Esophagus squamous epithelium (tissue), 5 donors: Measurements from ENCODE around the gene DNMT3B. TPM values are rescaled to one million over a fixed set of nuclear protein-coding genes. Genes with fewer than 3 reads are reported as not detected.
"Not testable (repeated sequence)": the region's sequence is repeated elsewhere in the genome, so short reads cannot be mapped to it uniquely, and the experiment has no call there.

Experiments
- DNase-seq: peaks from one replicate; lab custom pipeline; 2025; lab: John Stamatoyannopoulos, UW
- H3K27ac ChIP-seq, 4 donors: fragments of 200-600 bp; sonication (generic); one replicate each; pipeline ENCODE4 v1.5.1; 2016 to 2019; ENCODE audit warnings: mild to moderate bottlenecking in 1 of 4
- H3K27me3 ChIP-seq, 4 donors: fragments of 200-600 bp; sonication (generic); 1 replicate in 3 of 4; 2 replicates in 1 of 4; pipeline versions ENCODE4 v1.5.1 to v1.6.0; 2017 to 2021; ENCODE audit warnings: antibody characterized with exemption in 1 of 4
- H3K36me3 ChIP-seq, 3 donors: fragments of 200-600 bp; sonication (generic); one replicate each; pipeline ENCODE4 v1.5.1; 2016 to 2019
- H3K4me1 ChIP-seq, 3 donors: fragments of 200-600 bp; sonication (generic); one replicate each; pipeline ENCODE4 v1.5.1; 2017 to 2019
- H3K4me3 ChIP-seq, 4 donors: fragments of 200-600 bp; sonication (generic); 1 replicate in 3 of 4; 2 replicates in 1 of 4; pipeline ENCODE4 v1.5.1; 2016 to 2019; ENCODE audit warnings: mild to moderate bottlenecking in 2 of 4, moderate library complexity in 1 of 4
- H3K9me3 ChIP-seq, 3 donors: fragments of 200-600 bp; sonication (generic); one replicate each; pipeline ENCODE4 v1.5.1; 2016 to 2019
- CTCF ChIP-seq, 6 experiments: fragments of 450-650 bp in 4 of 6; fragments of 200-600 bp in 2 of 6; sonication (generic) in 2 of 6; IDR thresholded peaks; one replicate each; pipeline ENCODE4 v1.5.1; 2016 to 2019; ENCODE audit warnings: antibody characterized with exemption in 6 of 6, mild to moderate bottlenecking in 4 of 6, moderate library complexity in 4 of 6
- POLR2A ChIP-seq, 4 donors: fragments of 450-650 bp; IDR thresholded peaks; one replicate each; pipeline ENCODE4 v1.6.1; 2017; ENCODE audit warnings: antibody characterized with exemption in 4 of 4, mild to moderate bottlenecking in 4 of 4, moderate library complexity in 3 of 4
- WGBS, 2 donors: methylation state at CpG; one replicate each; pipeline ENCODE4 v1.1.5; 2018; 5-methylcytosine and 5-hydroxymethylcytosine counted together
- intact Hi-C: fragments of 100-400 bp; cut with DNase I; formaldehyde crosslinking; loops from one replicate; pipeline ENCODE4 v1.15.0; 2022
- total RNA-seq, 4 donors: library from RNA; depleted of rRNA; stranded (reverse); fragments of >200 nt; gene quantifications; one replicate each; pipeline ENCODE4 v1.1.0, GENCODE V29; 2016
- donor health status: DM: yes; HTN: yes; CAD: no.

The DNMT3B gene
- total RNA-seq, 4 donors from 2014 or later: 0.44 to 2.2 (median 0.72) TPM

GRCh38 chr20:32796383-32796948 is 34.3 kb downstream of the DNMT3B start:
- TF ChIP-seq POLR2A (IDR thresholded peaks at IDR 0.05) (no peak), CTCF (IDR thresholded peaks at IDR 0.05) (no peak)

GRCh38 chr20:32796981-32797451 is 34.8 kb downstream of the DNMT3B start:
- Histone ChIP-seq H3K27me3 (no peaks in the 10 kb centered on the region), H3K4me1 (peaks cover 0 to 37% (median 2%) of the 10 kb centered on the region in 3 donors), H3K4me3 (no peak overlapping the region), H3K36me3 (peaks cover 0 to 15% (median 0%) of the 10 kb centered on the region in 3 donors), H3K27ac (no peak overlapping the region), H3K9me3 (no peaks in the 10 kb centered on the region)
- intact Hi-C loops: loop anchor here (10.0 kb wide), 1 partner anchor 88 kb away; no protein-coding TSS in a partner anchor
- WGBS, 2 donors: 69 to 77% methylated on average over 2 to 4 of the region's 10 CpGs
- DNase-seq: no peak
- TF ChIP-seq POLR2A (IDR thresholded peaks at IDR 0.05) (no peak), CTCF (IDR thresholded peaks at IDR 0.05) (no peak)

More at GRCh38 chr20:32796383-32796948, 34.3 kb downstream of the DNMT3B start:
- Histone ChIP-seq H3K27me3 (no peaks in the 10 kb centered on the region), H3K4me1 (peaks cover 0 to 37% (median 2%) of the 10 kb centered on the region in 3 donors), H3K27ac (no peak overlapping the region), H3K9me3 (no peaks in the 10 kb centered on the region), H3K4me3 (no peak overlapping the region), H3K36me3 (peaks cover 0 to 12% (median 0%) of the 10 kb centered on the region in 3 donors)
- 30 to 51% methylated on average over 2 to 3 of the region's 3 CpGs for WGBS, 2 donors
- intact Hi-C loops: loop anchor here (10.0 kb wide), 1 partner anchor 88 kb away; no protein-coding TSS in a partner anchor
- no peak for DNase-seq

GRCh38 chr20:32797571-32797970 is 35.4 kb downstream of the DNMT3B start:
- 78% methylated on average over 5 of the region's 5 CpGs for WGBS, 2 donors
- not testable (repeated sequence) for DNase-seq, H3K27ac ChIP-seq, H3K4me3 ChIP-seq, H3K27me3 ChIP-seq, H3K9me3 ChIP-seq
- intact Hi-C loops: loop anchor here (10.0 kb wide), 1 partner anchor 87 kb away; no protein-coding TSS in a partner anchor
- H3K4me1 ChIP-seq: peaks cover 0 to 34% (median 2%) of the 10 kb centered on the region in 3 donors
- H3K36me3 ChIP-seq: peaks cover 0 to 19% (median 0%) of the 10 kb centered on the region in 3 donors

GRCh38 chr20:32798046-32798981 is 36.1 kb downstream of the DNMT3B start:
- Histone ChIP-seq H3K4me1 (peaks cover 0 to 26% (median 2%) of the 10 kb centered on the region in 3 donors), H3K36me3 (peaks cover 0 to 26% (median 0%) of the 10 kb centered on the region in 3 donors), H3K9me3 (no peaks in the 10 kb centered on the region), H3K27ac (no peak overlapping the region), H3K4me3 (no peak overlapping the region), H3K27me3 (no peaks in the 10 kb centered on the region)
- TF ChIP-seq CTCF (IDR thresholded peaks at IDR 0.05): no peak
- TF ChIP-seq POLR2A (IDR thresholded peaks at IDR 0.05): no peak
- 77 to 82% methylated on average over 11 to 19 of the region's 23 CpGs for WGBS, 2 donors
- intact Hi-C loops: loop anchor here (10.0 kb wide), 1 partner anchor 86 kb away; no protein-coding TSS in a partner anchor
- no peak for DNase-seq

GRCh38 chr20:32803092-32803491 is 40.9 kb downstream of the DNMT3B start:
- no peaks in the 10 kb centered on the region for H3K9me3 ChIP-seq
- no peak for DNase-seq
- no peak overlapping the region for H3K27ac ChIP-seq
- intact Hi-C loops: no loop called here
- peaks cover 0 to 31% (median 0%) of the 10 kb centered on the region in 3 donors for H3K4me1 ChIP-seq
- TF ChIP-seq CTCF (IDR thresholded peaks at IDR 0.05) (no peak), POLR2A (IDR thresholded peaks at IDR 0.05) (no peak)
- H3K4me3 ChIP-seq: no peak overlapping the region
- WGBS, 2 donors: 78 to 90% methylated on average over 2 of the region's 2 CpGs
- H3K27me3 ChIP-seq: no peaks in the 10 kb centered on the region
- H3K36me3 ChIP-seq: peaks cover 0 to 26% (median 0%) of the 10 kb centered on the region in 3 donors
